HepG2 (cell line): ENCODE measurements around the gene APBB2. TPM values are rescaled to one million over a fixed set of nuclear protein-coding genes. Genes with fewer than 3 reads are reported as not detected.

ENCODE experiments used
- ATAC-seq: fragments of 200-7000 bp; cut with Tn5 transposase; 3 replicates; pipeline ENCODE4 v1.9.1; 2020; ENCODE audit warnings: mild to moderate bottlenecking, moderate library complexity
- BruUV-seq: library from RNA; stranded (reverse); fragments of 400-500 nt; replicated peaks from 2 replicates; lab custom pipeline; 2021; lab: Mats Ljungman, UMichigan
- CTCF ChIA-PET: fragments of 300-600 bp; formaldehyde crosslinking; extraction: SDS; loops from one replicate; lab custom pipeline; 2021; ENCODE audit warnings: low total read pairs, inconsistent platforms, low intra/inter-chr PET ratio; lab: Yijun Ruan, JAX
- POLR2A ChIA-PET: fragments of 350-600 bp; sonication (Branson Sonifier 250); formaldehyde crosslinking; loops from one replicate; lab custom pipeline; 2020; ENCODE audit warnings: antibody characterized with exemption, inconsistent platforms; lab: Yijun Ruan, JAX
- DNase-seq: peaks from one replicate; pipeline ENCODE4 v3.0.0-alpha.2; 2015; ENCODE audit warnings: low spot score
- FAIRE-seq: peaks from 3 replicates; lab custom pipeline; 2011; peaks lifted over from hg19 to GRCh38; lab: Jason Lieb, UNC
- H2AFZ ChIP-seq: one replicate; pipeline ENCODE4 v1.6.1; 2011; ENCODE audit warnings: low read length, inconsistent platforms
- H3K27ac ChIP-seq: fragments of 300-600 bp; 3 replicates; pipeline ENCODE4 v1.8.0; 2011; ENCODE audit warnings: mixed run types, mild to moderate bottlenecking, mixed read lengths, low read length, inconsistent platforms; ENCODE audit not compliant: insufficient read depth; ENCODE audit errors: extremely low read length
- H3K27me3 ChIP-seq, 2 experiments: fragments of 200-600 bp in 1 of 2; 2 replicates in 1 of 2; 3 replicates in 1 of 2; pipeline versions ENCODE4 v1.6.0 to v1.8.0; 2011; ENCODE audit warnings: low read length in 2 of 2, mild to moderate bottlenecking in 2 of 2, moderate library complexity in 2 of 2, inconsistent platforms in 1 of 2; ENCODE audit not compliant: insufficient read depth in 2 of 2, control insufficient read depth in 1 of 2
- H3K36me3 ChIP-seq, 2 experiments: fragments of 200-600 bp in 1 of 2; replicated peaks in 1 of 2; 2 replicates in 1 of 2; 3 replicates in 1 of 2; pipeline versions ENCODE4 v1.5.1 to v1.8.0; 2011; ENCODE audit warnings: low read length in 2 of 2, inconsistent platforms in 1 of 2; ENCODE audit not compliant: insufficient read depth in 2 of 2, control insufficient read depth in 1 of 2
- H3K4me1 ChIP-seq: 2 replicates; pipeline ENCODE4 v1.5.1; 2012; ENCODE audit warnings: low read length, inconsistent platforms; ENCODE audit not compliant: insufficient read depth
- H3K4me2 ChIP-seq: 2 replicates; pipeline ENCODE4 v1.6.0; 2011; ENCODE audit warnings: low read depth, low read length, inconsistent platforms
- H3K4me3 ChIP-seq, 3 experiments: fragments of 200-600 bp in 1 of 3; sonication (generic), shearing (Covaris generic) in 1 of 3; replicated peaks in 1 of 3; 2 replicates each; pipeline ENCODE4 v1.5.1; 2011 to 2016; ENCODE audit warnings: low read length in 3 of 3, inconsistent platforms in 2 of 3, low read depth in 2 of 3, mild to moderate bottlenecking in 2 of 3, control low read depth in 1 of 3, mixed read lengths in 1 of 3; ENCODE audit not compliant: insufficient read depth in 1 of 3
- H3K79me2 ChIP-seq: one replicate; pipeline ENCODE4 v1.6.1; 2011; ENCODE audit warnings: low read length, inconsistent platforms; ENCODE audit not compliant: insufficient read depth
- H3K9ac ChIP-seq: 2 replicates; pipeline ENCODE4 v1.6.0; 2011; ENCODE audit warnings: mild to moderate bottlenecking, low read depth, low read length, inconsistent platforms; ENCODE audit not compliant: insufficient read depth
- H3K9me3 ChIP-seq: 2 replicates; pipeline ENCODE4 v1.5.1; 2012; ENCODE audit warnings: mild to moderate bottlenecking, low read length
- H4K20me1 ChIP-seq: 2 replicates; pipeline ENCODE4 v1.6.0; 2011; ENCODE audit warnings: inconsistent platforms, mild to moderate bottlenecking, low read length, moderate library complexity; ENCODE audit not compliant: insufficient read depth
- HDAC1 ChIP-seq: sonication (generic); formaldehyde crosslinking; IDR thresholded peaks from 2 replicates; pipeline ENCODE4 v1.5.1; 2020; ENCODE audit warnings: mild to moderate bottlenecking, missing genetic modification reagents
- HOXD1 ChIP-seq: sonication (generic); formaldehyde crosslinking; IDR thresholded peaks from 2 replicates; pipeline ENCODE4 v1.5.0; 2020; ENCODE audit warnings: missing genetic modification reagents
- KDM1A ChIP-seq: IDR thresholded peaks from 2 replicates; pipeline ENCODE4 v1.6.1; 2016; ENCODE audit warnings: missing compliant biosample characterization
- KMT2A ChIP-seq: sonication (generic); formaldehyde crosslinking; IDR thresholded peaks from 2 replicates; pipeline ENCODE4 v1.4.0; 2020; ENCODE audit warnings: missing genetic modification reagents
- SMC3 ChIP-seq: IDR thresholded peaks from 2 replicates; pipeline ENCODE4 v1.6.1; 2011; ENCODE audit warnings: low read length, improper control_type of control experiment
- ZBTB38 ChIP-seq: sonication (generic); formaldehyde crosslinking; IDR thresholded peaks from 2 replicates; pipeline ENCODE4 v1.5.1; 2020; ENCODE audit warnings: mild to moderate bottlenecking, missing genetic modification reagents
- ZNF263 ChIP-seq: sonication (generic); formaldehyde crosslinking; IDR thresholded peaks from 2 replicates; pipeline ENCODE4 v1.4.0; 2020; ENCODE audit warnings: missing genetic modification reagents
- ZNF33B ChIP-seq: sonication (generic); formaldehyde crosslinking; IDR thresholded peaks from 2 replicates; pipeline ENCODE4 v1.5.1; 2020; ENCODE audit warnings: mild to moderate bottlenecking, missing genetic modification reagents
- WGBS: methylation state at CpG from one replicate; pipeline ENCODE4 v1.1.6; 2017; ENCODE audit warnings: low lambda C conversion rate; 5-methylcytosine and 5-hydroxymethylcytosine counted together
- in situ Hi-C: cut with HindIII; loops from 2 replicates; pipeline ENCODE4 v1.10.0; 2017; ENCODE audit warnings: low pct_unique_long_range_greater_than_20kb; ENCODE audit not compliant: extremely low pct_ligation_motif_present
- intact Hi-C: fragments of 100-400 bp; cut with micrococcal nuclease; formaldehyde crosslinking; loops from one replicate; pipeline ENCODE4 v1.10.0; 2022; ENCODE audit not compliant: unreplicated experiment
- polyA plus RNA-seq, 8 experiments: library from polyadenylated mRNA; depleted of rRNA in 3 of 8; stranded (reverse) in 7 of 8; unstranded in 1 of 8; fragments of >200 nt; fragmentation: Illumina TruSeq in 4 of 8; extraction: Trizol in 4 of 8; gene quantifications; 2 replicates each; pipeline versions ENCODE4 v1.2.1 to v1.2.3, GENCODE V29; 2011 to 2016; ENCODE audit warnings: low read depth in 4 of 8, missing spikeins in 1 of 8, mixed read lengths in 1 of 8; ENCODE audit not compliant: insufficient read depth in 1 of 8
- total RNA-seq, 5 experiments: library from RNA; depleted of rRNA; stranded (reverse); fragments of >200 nt; fragmentation: Illumina TruSeq; extraction: Trizol; gene quantifications; 2 replicates each; pipeline ENCODE4 v1.2.3, GENCODE V29; 2016; ENCODE audit warnings: low read depth in 1 of 5
- TF ChIP-seq, protein P1 (sequence below): sonication (generic); formaldehyde crosslinking; IDR thresholded peaks from 2 replicates; pipeline ENCODE4 v1.5.0; 2020; ENCODE audit warnings: missing genetic modification reagents, mild to moderate bottlenecking, borderline replicate concordance

The APBB2 gene
- total and polyA plus RNA-seq, 2 of the 13 experiments (the other 11 are each of a cell fraction or from before 2014, with no cell fraction given), result 11.7 to 17.0 TPM

DNA sequence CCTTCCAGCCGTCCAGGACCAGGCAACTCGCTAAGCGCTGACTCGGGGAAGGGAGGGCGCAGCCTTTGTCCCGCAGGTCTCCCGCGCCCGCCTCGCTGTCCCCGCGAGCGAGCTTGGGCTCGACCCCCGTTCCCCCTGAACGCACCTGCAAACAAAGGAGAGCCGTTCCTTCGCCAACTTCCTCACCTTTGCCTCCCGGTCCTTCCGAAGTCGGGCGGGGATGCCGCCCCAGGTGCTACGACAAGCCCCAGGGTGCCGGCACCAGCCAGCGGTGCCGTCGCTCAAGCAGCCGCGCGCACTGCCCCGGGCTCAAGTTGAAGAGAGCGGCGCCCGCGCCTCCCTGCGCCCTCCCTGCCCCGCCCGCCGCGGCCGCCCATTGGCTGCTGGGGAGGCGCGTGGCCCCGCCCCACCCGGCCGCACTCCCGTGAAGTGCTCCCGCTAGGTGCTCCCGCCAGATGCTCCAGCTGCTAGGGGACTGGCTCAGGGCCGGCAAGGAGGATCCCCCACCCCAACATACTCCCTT, 357.4 kb downstream of the APBB2 start:
- Histone ChIP-seq H3K27ac (no peak overlapping the region), H3K79me2 (no peaks in the 10 kb centered on the region), H3K9me3 (no peaks in the 10 kb centered on the region), H2AFZ (no peak overlapping the region), H3K36me3 (no peaks in the 10 kb centered on the region; a peak in 1 of 5 replicates), H3K4me2 (no peak overlapping the region), H3K27me3 (no peaks in the 10 kb centered on the region)
- no TSS peak for BruUV-seq
- DNase-seq, result no peak
- no peak for TF ChIP-seq ZNF33B (CRISPR knock-in tag)
- peak; percentile 67 for TF ChIP-seq ZNF263 (CRISPR knock-in tag)
- TF ChIP-seq, all 625 proteins: peak for 1
- Histone ChIP-seq H3K4me1 (no peaks in the 10 kb centered on the region), H3K4me3 (no peak overlapping the region), H3K9ac (no peak overlapping the region), H4K20me1 (no peaks in the 10 kb centered on the region)
- ChIA-PET CTCF (no interaction called here), POLR2A (no interaction called here)
- 98% methylated on average over 46 of the region's 51 CpGs for WGBS
- in situ Hi-C loops, result no loop called here
- no peak for FAIRE-seq
- intact Hi-C loops, result no loop called here
- no peak for ATAC-seq

DNA sequence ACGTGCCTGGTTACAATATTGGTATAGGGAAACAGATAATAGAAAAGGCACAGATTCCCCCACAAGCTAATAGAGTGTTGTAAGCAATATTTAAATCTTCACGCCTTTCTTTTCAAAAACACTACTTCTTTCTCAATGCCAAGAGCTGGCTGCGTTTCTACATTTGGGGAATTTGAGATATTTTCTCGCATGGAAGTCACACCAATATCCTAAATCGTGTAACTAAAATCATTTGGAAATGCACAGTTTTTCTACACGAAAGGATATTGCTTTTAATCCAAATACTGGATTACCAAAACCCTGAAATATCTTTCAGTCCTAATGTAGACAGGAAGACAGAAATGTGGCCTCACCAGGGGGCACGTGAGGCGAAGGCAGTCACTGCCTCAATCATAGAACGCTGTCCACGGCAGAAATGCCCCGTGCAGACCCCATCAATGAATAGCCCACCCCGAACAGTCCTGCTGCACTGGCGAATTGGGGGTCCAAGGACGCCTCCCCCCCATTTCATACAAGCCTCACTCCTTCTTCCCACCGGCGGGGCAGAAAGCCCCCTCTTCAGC, 358.0 kb downstream of the APBB2 start:
- ChIA-PET POLR2A (no interaction called here), CTCF (no interaction called here)
- H3K27ac ChIP-seq, result no peak overlapping the region
- no peak overlapping the region for H2AFZ ChIP-seq
- H3K4me2 ChIP-seq, result no peak overlapping the region
- 95% methylated on average over 15 of the region's 16 CpGs for WGBS
- H3K9me3 ChIP-seq, result no peaks in the 10 kb centered on the region
- ATAC-seq (no peak), DNase-seq (no peak), FAIRE-seq (no peak)
- TF ChIP-seq, protein P1, sequence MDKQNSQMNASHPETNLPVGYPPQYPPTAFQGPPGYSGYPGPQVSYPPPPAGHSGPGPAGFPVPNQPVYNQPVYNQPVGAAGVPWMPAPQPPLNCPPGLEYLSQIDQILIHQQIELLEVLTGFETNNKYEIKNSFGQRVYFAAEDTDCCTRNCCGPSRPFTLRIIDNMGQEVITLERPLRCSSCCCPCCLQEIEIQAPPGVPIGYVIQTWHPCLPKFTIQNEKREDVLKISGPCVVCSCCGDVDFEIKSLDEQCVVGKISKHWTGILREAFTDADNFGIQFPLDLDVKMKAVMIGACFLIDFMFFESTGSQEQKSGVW, result no peak
- TF ChIP-seq KMT2A (CRISPR knock-in tag), result no peak
- no peak for TF ChIP-seq HDAC1 (CRISPR knock-in tag)
- TF ChIP-seq ZBTB38 (CRISPR knock-in tag), result no peak
- no peak for TF ChIP-seq KDM1A (CRISPR knock-in tag)
- no peak for TF ChIP-seq HOXD1 (CRISPR knock-in tag)
- TF ChIP-seq SMC3, result no peak
- no peaks in the 10 kb centered on the region for H3K79me2 ChIP-seq
- H3K27me3 ChIP-seq, result no peaks in the 10 kb centered on the region
- no peaks in the 10 kb centered on the region; a peak in 1 of 5 replicates for H3K36me3 ChIP-seq
- H4K20me1 ChIP-seq, result no peaks in the 10 kb centered on the region
- H3K9ac ChIP-seq, result no peak overlapping the region
- H3K4me1 ChIP-seq, result no peaks in the 10 kb centered on the region
- BruUV-seq, result no TSS peak
- intact Hi-C loops (no loop called here), in situ Hi-C loops (no loop called here)
- H3K4me3 ChIP-seq, result no peak overlapping the region
